HG03439 (cell line): ENCODE results near the gene CIBAR2.

ENCODE experiments used
- ATAC-seq: cut with Tn5 transposase; IDR thresholded peaks from one replicate; pipeline ENCODE4 v1.9.1; 2021; ENCODE audit warnings: mild to moderate bottlenecking, moderate library complexity; ENCODE audit not compliant: unreplicated experiment

CIBAR2 gene

GRCh38 chr16:85084841-85085510, 27.3 kb downstream of the CIBAR2 start:
- ATAC-seq, result no peak

- no peak for ATAC-seq
Observed at GRCh38 chr16:85083051-85083639, 29.1 kb downstream of the CIBAR2 start.

- ATAC-seq, result no peak
Observed at GRCh38 chr16:85082173-85083050, 29.9 kb downstream of the CIBAR2 start.

GRCh38 chr16:85081765-85082164, 30.5 kb downstream of the CIBAR2 start:
- ATAC-seq, result no peak

- ATAC-seq, result no peak
Observed at GRCh38 chr16:85081038-85081437, 31.2 kb downstream of the CIBAR2 start.

GRCh38 chr16:85079785-85080570, 32.3 kb downstream of the CIBAR2 start:
- ATAC-seq, result no peak

- ATAC-seq, result no peak
Observed at GRCh38 chr16:85078952-85079351, 33.3 kb downstream of the CIBAR2 start.

- ATAC-seq, result no peak
Observed at GRCh38 chr16:85078226-85078625, 34.0 kb downstream of the CIBAR2 start.

GRCh38 chr16:85077576-85078125, 34.6 kb downstream of the CIBAR2 start:
- no peak for ATAC-seq

GRCh38 chr16:85077039-85077438, 35.2 kb downstream of the CIBAR2 start:
- ATAC-seq, result no peak

GRCh38 chr16:85075236-85075924, 36.9 kb downstream of the CIBAR2 start:
- ATAC-seq, result no peak

- no peak for ATAC-seq
Observed at GRCh38 chr16:85074225-85074914, 37.9 kb downstream of the CIBAR2 start.

- no peak for ATAC-seq
Observed at GRCh38 chr16:85072947-85073346, 39.3 kb downstream of the CIBAR2 start.

- ATAC-seq, result no peak
Observed at GRCh38 chr16:85072076-85072860, 40.0 kb downstream of the CIBAR2 start.

GRCh38 chr16:85069171-85069570, 43.1 kb downstream of the CIBAR2 start:
- ATAC-seq, result no peak

GRCh38 chr16:85068746-85069145, 43.5 kb downstream of the CIBAR2 start:
- no peak for ATAC-seq

GRCh38 chr16:85067426-85067825, 44.8 kb downstream of the CIBAR2 start:
- ATAC-seq, result no peak

GRCh38 chr16:85067024-85067423, 45.2 kb downstream of the CIBAR2 start:
- no peak for ATAC-seq
